SH-SY5Y (cell line): ENCODE results near the gene FYN.

Source experiments
- GATA2 ChIP-seq: IDR thresholded peaks from 2 replicates; pipeline ENCODE4 v1.6.1; 2011; ENCODE audit warnings: mild to moderate bottlenecking, low read depth, low read length
- GATA3 ChIP-seq: IDR thresholded peaks from 2 replicates; pipeline ENCODE4 v1.6.1; 2011; ENCODE audit warnings: low read depth, mild to moderate bottlenecking, low read length, moderate library complexity

DNA sequence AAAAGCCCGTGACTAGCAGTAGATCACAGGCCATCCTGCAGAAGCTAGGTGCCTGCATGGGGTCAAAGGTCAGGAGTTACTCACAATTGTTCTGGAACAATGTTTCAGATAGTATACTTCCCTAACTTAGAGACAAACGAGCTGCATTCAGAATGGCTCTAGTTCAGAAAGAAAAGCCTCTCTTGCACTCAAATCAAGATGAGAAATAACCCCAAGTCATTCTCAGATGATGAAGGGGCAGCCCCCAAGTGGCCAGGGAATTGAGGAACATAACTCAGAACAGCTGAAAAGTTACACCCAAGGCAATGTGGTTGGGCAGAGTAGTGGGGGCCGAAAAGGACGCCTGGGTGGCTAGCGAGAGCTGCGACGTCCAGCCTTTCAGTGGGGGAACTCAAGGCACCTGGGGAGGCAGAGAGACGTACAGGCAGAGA lies 27.8 kb downstream of the FYN start:
- TF ChIP-seq GATA2 (no peak), GATA3 (no peak)
